ENCODE data around the gene UFD1.

UFD1 gene

GRCh38 chr22:19476023-19476422, 3.0 kb downstream of the UFD1 start:
- TF ChIP-seq ZNF274 (IDR thresholded peaks at IDR 0.05; ENCODE audit: low read depth, low read length) = no peak
- TF ChIP-seq YY1 (IDR thresholded peaks at IDR 0.05; ENCODE audit: insufficient read depth, insufficient read length) = no peak
- no peak for TF ChIP-seq SUZ12 (IDR thresholded peaks at IDR 0.05; ENCODE audit: extremely low read depth, insufficient read depth, insufficient read length)
- peaks cover 50% of the 10 kb centered on the region for H3K36me3 ChIP-seq (ENCODE audit: insufficient read depth, insufficient read length, low read length)
- no peak for DNase-seq (ENCODE audit: low read depth, low spot score)
- H3K9ac ChIP-seq (ENCODE audit: insufficient read length, low read depth) = no peak overlapping the region
- no peaks in the 10 kb centered on the region for H3K4me1 ChIP-seq (ENCODE audit: insufficient read depth, insufficient read length)
- no peaks in the 10 kb centered on the region for H3K27me3 ChIP-seq (ENCODE audit: insufficient read depth, insufficient read length)
- no peaks in the 10 kb centered on the region for H3K9me3 ChIP-seq (ENCODE audit: insufficient read depth, low read length)
- H3K4me3 ChIP-seq (ENCODE audit: insufficient read length, low read depth) = no peak overlapping the region

GRCh38 chr22:19473578-19473977, 5.4 kb downstream of the UFD1 start:
- H3K4me3 ChIP-seq (ENCODE audit: insufficient read length, low read depth) = no peak overlapping the region
- H3K27me3 ChIP-seq (ENCODE audit: insufficient read depth, insufficient read length) = no peaks in the 10 kb centered on the region
- TF ChIP-seq SUZ12 (IDR thresholded peaks at IDR 0.05; ENCODE audit: extremely low read depth, insufficient read depth, insufficient read length) = no peak
- TF ChIP-seq YY1 (IDR thresholded peaks at IDR 0.05; ENCODE audit: insufficient read depth, insufficient read length) = no peak
- no peak for TF ChIP-seq ZNF274 (IDR thresholded peaks at IDR 0.05; ENCODE audit: low read depth, low read length)
- H3K4me1 ChIP-seq (ENCODE audit: insufficient read depth, insufficient read length) = no peaks in the 10 kb centered on the region
- DNase-seq (ENCODE audit: low read depth, low spot score) = no peak
- no peaks in the 10 kb centered on the region for H3K9me3 ChIP-seq (ENCODE audit: insufficient read depth, low read length)
- H3K36me3 ChIP-seq (ENCODE audit: insufficient read depth, insufficient read length, low read length) = peaks cover 74% of the 10 kb centered on the region
- no peak overlapping the region for H3K9ac ChIP-seq (ENCODE audit: insufficient read length, low read depth)

- Histone ChIP-seq H3K4me3 (ENCODE audit: insufficient read length, low read depth) (no peak overlapping the region), H3K4me1 (ENCODE audit: insufficient read depth, insufficient read length) (no peaks in the 10 kb centered on the region), H3K27me3 (ENCODE audit: insufficient read depth, insufficient read length) (no peaks in the 10 kb centered on the region), H3K36me3 (ENCODE audit: insufficient read depth, insufficient read length, low read length) (peaks cover 87% of the 10 kb centered on the region), H3K9ac (ENCODE audit: insufficient read length, low read depth) (no peak overlapping the region), H3K9me3 (ENCODE audit: insufficient read depth, low read length) (no peaks in the 10 kb centered on the region)
- no peak for TF ChIP-seq SUZ12 (IDR thresholded peaks at IDR 0.05; ENCODE audit: extremely low read depth, insufficient read depth, insufficient read length)
- no peak for TF ChIP-seq ZNF274 (IDR thresholded peaks at IDR 0.05; ENCODE audit: low read depth, low read length)
- no peak for TF ChIP-seq YY1 (IDR thresholded peaks at IDR 0.05; ENCODE audit: insufficient read depth, insufficient read length)
- DNase-seq (ENCODE audit: low read depth, low spot score) = no peak
These were observed 6.8 kb downstream of the UFD1 start for GRCh38 chr22:19472233-19472632.

GRCh38 chr22:19471572-19471971, 7.4 kb downstream of the UFD1 start:
- H3K4me3 ChIP-seq (ENCODE audit: insufficient read length, low read depth) = no peak overlapping the region
- peaks cover 94% of the 10 kb centered on the region for H3K36me3 ChIP-seq (ENCODE audit: insufficient read depth, insufficient read length, low read length)
- H3K4me1 ChIP-seq (ENCODE audit: insufficient read depth, insufficient read length) = no peaks in the 10 kb centered on the region
- TF ChIP-seq ZNF274 (IDR thresholded peaks at IDR 0.05; ENCODE audit: low read depth, low read length) (no peak), SUZ12 (IDR thresholded peaks at IDR 0.05; ENCODE audit: extremely low read depth, insufficient read depth, insufficient read length) (no peak), YY1 (IDR thresholded peaks at IDR 0.05; ENCODE audit: insufficient read depth, insufficient read length) (no peak)
- no peaks in the 10 kb centered on the region for H3K27me3 ChIP-seq (ENCODE audit: insufficient read depth, insufficient read length)
- H3K9me3 ChIP-seq (ENCODE audit: insufficient read depth, low read length) = no peaks in the 10 kb centered on the region
- H3K9ac ChIP-seq (ENCODE audit: insufficient read length, low read depth) = no peak overlapping the region
- DNase-seq (ENCODE audit: low read depth, low spot score) = no peak

- H3K27me3 ChIP-seq (ENCODE audit: insufficient read depth, insufficient read length) = no peaks in the 10 kb centered on the region
- H3K9me3 ChIP-seq (ENCODE audit: insufficient read depth, low read length) = no peaks in the 10 kb centered on the region
- no peak overlapping the region for H3K4me3 ChIP-seq (ENCODE audit: insufficient read length, low read depth)
- no peak for DNase-seq (ENCODE audit: low read depth, low spot score)
- TF ChIP-seq SUZ12 (IDR thresholded peaks at IDR 0.05; ENCODE audit: extremely low read depth, insufficient read depth, insufficient read length) (no peak), ZNF274 (IDR thresholded peaks at IDR 0.05; ENCODE audit: low read depth, low read length) (no peak), YY1 (IDR thresholded peaks at IDR 0.05; ENCODE audit: insufficient read depth, insufficient read length) (no peak)
- no peak overlapping the region for H3K9ac ChIP-seq (ENCODE audit: insufficient read length, low read depth)
- H3K36me3 ChIP-seq (ENCODE audit: insufficient read depth, insufficient read length, low read length) = peaks cover 95% of the 10 kb centered on the region
- H3K4me1 ChIP-seq (ENCODE audit: insufficient read depth, insufficient read length) = no peaks in the 10 kb centered on the region
These were observed 9.0 kb downstream of the UFD1 start for GRCh38 chr22:19470010-19470409.

GRCh38 chr22:19469421-19469820, 9.6 kb downstream of the UFD1 start:
- Histone ChIP-seq H3K9ac (ENCODE audit: insufficient read length, low read depth) (no peak overlapping the region), H3K4me1 (ENCODE audit: insufficient read depth, insufficient read length) (no peaks in the 10 kb centered on the region), H3K9me3 (ENCODE audit: insufficient read depth, low read length) (no peaks in the 10 kb centered on the region), H3K27me3 (ENCODE audit: insufficient read depth, insufficient read length) (no peaks in the 10 kb centered on the region), H3K36me3 (ENCODE audit: insufficient read depth, insufficient read length, low read length) (peaks cover 95% of the 10 kb centered on the region), H3K4me3 (ENCODE audit: insufficient read length, low read depth) (no peak overlapping the region)
- DNase-seq (ENCODE audit: low read depth, low spot score) = no peak
- TF ChIP-seq ZNF274 (IDR thresholded peaks at IDR 0.05; ENCODE audit: low read depth, low read length) (no peak), SUZ12 (IDR thresholded peaks at IDR 0.05; ENCODE audit: extremely low read depth, insufficient read depth, insufficient read length) (no peak), YY1 (IDR thresholded peaks at IDR 0.05; ENCODE audit: insufficient read depth, insufficient read length) (no peak)

GRCh38 chr22:19467912-19468311, 11.1 kb downstream of the UFD1 start:
- no peak overlapping the region for H3K4me3 ChIP-seq (ENCODE audit: insufficient read length, low read depth)
- H3K9me3 ChIP-seq (ENCODE audit: insufficient read depth, low read length) = no peaks in the 10 kb centered on the region
- H3K9ac ChIP-seq (ENCODE audit: insufficient read length, low read depth) = no peak overlapping the region
- H3K27me3 ChIP-seq (ENCODE audit: insufficient read depth, insufficient read length) = no peaks in the 10 kb centered on the region
- H3K4me1 ChIP-seq (ENCODE audit: insufficient read depth, insufficient read length) = no peaks in the 10 kb centered on the region
- TF ChIP-seq YY1 (IDR thresholded peaks at IDR 0.05; ENCODE audit: insufficient read depth, insufficient read length) (no peak), ZNF274 (IDR thresholded peaks at IDR 0.05; ENCODE audit: low read depth, low read length) (no peak), SUZ12 (IDR thresholded peaks at IDR 0.05; ENCODE audit: extremely low read depth, insufficient read depth, insufficient read length) (no peak)
- peaks cover 96% of the 10 kb centered on the region for H3K36me3 ChIP-seq (ENCODE audit: insufficient read depth, insufficient read length, low read length)
- no peak for DNase-seq (ENCODE audit: low read depth, low spot score)
